ENCODE results near the gene SOX11.
A peak's percentile ranks its signal among the peaks of the same experiment; 100 is the strongest.

Gene SOX11

GRCh38 chr2:5696404-5696944, 4.3 kb downstream of the SOX11 start:
- DNase-seq, result peak in 1 of 3 donors; percentile 39
- WGBS (ENCODE audit: insufficient coverage), result under 1% methylated on average over 56 of the region's 65 CpGs
- no peak overlapping the region for H3K27ac ChIP-seq (ENCODE audit: insufficient read depth in 1 of 2, low read depth in 1 of 2, low read length in 2 of 2, poor library complexity in 1 of 2, severe bottlenecking in 2 of 2)
- H3K4me3 ChIP-seq (ENCODE audit: control insufficient read depth in 1 of 7, extremely low read depth in 1 of 7, insufficient read depth in 4 of 7, low read depth in 2 of 7, low read length in 6 of 7), result peak overlapping the region in 4 of 7 experiments; percentile 28 to 58 (median 52)
- H3K9me3 ChIP-seq (ENCODE audit: control extremely low read depth in 1 of 5, control insufficient read depth in 4 of 5, insufficient read depth in 2 of 5, low read depth in 1 of 5, low read length in 4 of 5), result no peaks in the 10 kb centered on the region
- peaks cover 12 to 98% (median 33%) of the 10 kb centered on the region in 5 experiments for H3K27me3 ChIP-seq (replicated peaks in 2 of 5; ENCODE audit: control insufficient read depth in 4 of 5, insufficient read depth in 5 of 5, low read length in 4 of 5)
- POLR2A ChIA-PET, result interaction anchor here (0.6 kb wide), 1 partner anchor 1070 kb away, joined by 3 read pairs; no protein-coding TSS in a partner anchor
- CTCF ChIA-PET, result no interaction called here
- peaks cover 0 to 37% (median 26%) of the 10 kb centered on the region in 4 experiments for H3K4me1 ChIP-seq (ENCODE audit: control extremely low read depth in 1 of 4, control insufficient read depth in 4 of 4, insufficient read depth in 4 of 4, low read length in 3 of 4)
- H3K36me3 ChIP-seq (ENCODE audit: control insufficient read depth in 4 of 4, insufficient read depth in 4 of 4, low read length in 3 of 4), result no peaks in the 10 kb centered on the region

- DNase-seq, result peak in 1 of 3 donors; percentile 21
- POLR2A ChIA-PET, result no interaction called here
- Histone ChIP-seq H3K4me3 (ENCODE audit: control insufficient read depth in 1 of 7, extremely low read depth in 1 of 7, insufficient read depth in 4 of 7, low read depth in 2 of 7, low read length in 6 of 7) (peak overlapping the region in 3 of 7 experiments; percentile 50 to 58 (median 54)), H3K4me1 (ENCODE audit: control extremely low read depth in 1 of 4, control insufficient read depth in 4 of 4, insufficient read depth in 4 of 4, low read length in 3 of 4) (peaks cover 0 to 33% (median 24%) of the 10 kb centered on the region in 4 experiments), H3K27me3 (replicated peaks in 2 of 5; ENCODE audit: control insufficient read depth in 4 of 5, insufficient read depth in 5 of 5, low read length in 4 of 5) (peaks cover 11 to 98% (median 33%) of the 10 kb centered on the region in 5 experiments), H3K9me3 (ENCODE audit: control extremely low read depth in 1 of 5, control insufficient read depth in 4 of 5, insufficient read depth in 2 of 5, low read depth in 1 of 5, low read length in 4 of 5) (no peaks in the 10 kb centered on the region), H3K27ac (ENCODE audit: insufficient read depth in 1 of 2, low read depth in 1 of 2, low read length in 2 of 2, poor library complexity in 1 of 2, severe bottlenecking in 2 of 2) (no peak overlapping the region), H3K36me3 (ENCODE audit: control insufficient read depth in 4 of 4, insufficient read depth in 4 of 4, low read length in 3 of 4) (no peaks in the 10 kb centered on the region)
- WGBS (ENCODE audit: insufficient coverage), result under 1% methylated on average over 35 of the region's 49 CpGs
- CTCF ChIA-PET, result no interaction called here
Observed at GRCh38 chr2:5696945-5697521, 4.8 kb downstream of the SOX11 start.

- POLR2A ChIA-PET, result no interaction called here
- peaks cover 12 to 98% (median 33%) of the 10 kb centered on the region in 5 experiments for H3K27me3 ChIP-seq (replicated peaks in 2 of 5; ENCODE audit: control insufficient read depth in 4 of 5, insufficient read depth in 5 of 5, low read length in 4 of 5)
- 32% methylated on average over 6 of the region's 8 CpGs for WGBS (ENCODE audit: insufficient coverage)
Observed at GRCh38 chr2:5697562-5697961, 5.4 kb downstream of the SOX11 start.

GRCh38 chr2:5698134-5698533, 6.0 kb downstream of the SOX11 start:
- Histone ChIP-seq H3K9me3 (ENCODE audit: control extremely low read depth in 1 of 5, control insufficient read depth in 4 of 5, insufficient read depth in 2 of 5, low read depth in 1 of 5, low read length in 4 of 5) (no peaks in the 10 kb centered on the region), H3K36me3 (ENCODE audit: control insufficient read depth in 4 of 4, insufficient read depth in 4 of 4, low read length in 3 of 4) (no peaks in the 10 kb centered on the region), H3K4me3 (ENCODE audit: control insufficient read depth in 1 of 7, extremely low read depth in 1 of 7, insufficient read depth in 4 of 7, low read depth in 2 of 7, low read length in 6 of 7) (no peak overlapping the region), H3K4me1 (ENCODE audit: control extremely low read depth in 1 of 4, control insufficient read depth in 4 of 4, insufficient read depth in 4 of 4, low read length in 3 of 4) (peaks cover 0 to 26% (median 18%) of the 10 kb centered on the region in 4 experiments), H3K27me3 (replicated peaks in 2 of 5; ENCODE audit: control insufficient read depth in 4 of 5, insufficient read depth in 5 of 5, low read length in 4 of 5) (peaks cover 11 to 98% (median 34%) of the 10 kb centered on the region in 5 experiments), H3K27ac (ENCODE audit: insufficient read depth in 1 of 2, low read depth in 1 of 2, low read length in 2 of 2, poor library complexity in 1 of 2, severe bottlenecking in 2 of 2) (no peak overlapping the region)
- ChIA-PET POLR2A (no interaction called here), CTCF (no interaction called here)
- no peak for DNase-seq
- WGBS (ENCODE audit: insufficient coverage), result no CpG with 5 or more reads among the region's 4 CpGs

More at GRCh38 chr2:5697562-5697961, 5.4 kb downstream of the SOX11 start:
- no peaks in the 10 kb centered on the region for H3K9me3 ChIP-seq (ENCODE audit: control extremely low read depth in 1 of 5, control insufficient read depth in 4 of 5, insufficient read depth in 2 of 5, low read depth in 1 of 5, low read length in 4 of 5)
- no peak overlapping the region for H3K27ac ChIP-seq (ENCODE audit: insufficient read depth in 1 of 2, low read depth in 1 of 2, low read length in 2 of 2, poor library complexity in 1 of 2, severe bottlenecking in 2 of 2)
- peaks cover 0 to 32% (median 21%) of the 10 kb centered on the region in 4 experiments for H3K4me1 ChIP-seq (ENCODE audit: control extremely low read depth in 1 of 4, control insufficient read depth in 4 of 4, insufficient read depth in 4 of 4, low read length in 3 of 4)
- CTCF ChIA-PET, result no interaction called here
- H3K4me3 ChIP-seq (ENCODE audit: control insufficient read depth in 1 of 7, extremely low read depth in 1 of 7, insufficient read depth in 4 of 7, low read depth in 2 of 7, low read length in 6 of 7), result no peak overlapping the region
- DNase-seq, result no peak
- no peaks in the 10 kb centered on the region for H3K36me3 ChIP-seq (ENCODE audit: control insufficient read depth in 4 of 4, insufficient read depth in 4 of 4, low read length in 3 of 4)

GRCh38 chr2:5699963-5700362, 7.8 kb downstream of the SOX11 start:
- H3K36me3 ChIP-seq (ENCODE audit: control insufficient read depth in 4 of 4, insufficient read depth in 4 of 4, low read length in 3 of 4), result no peaks in the 10 kb centered on the region
- H3K27ac ChIP-seq (ENCODE audit: insufficient read depth in 1 of 2, low read depth in 1 of 2, low read length in 2 of 2, poor library complexity in 1 of 2, severe bottlenecking in 2 of 2), result no peak overlapping the region
- H3K27me3 ChIP-seq (replicated peaks in 2 of 5; ENCODE audit: control insufficient read depth in 4 of 5, insufficient read depth in 5 of 5, low read length in 4 of 5), result peaks cover 17 to 94% (median 31%) of the 10 kb centered on the region in 5 experiments
- CTCF ChIA-PET, result no interaction called here
- H3K4me1 ChIP-seq (ENCODE audit: control extremely low read depth in 1 of 4, control insufficient read depth in 4 of 4, insufficient read depth in 4 of 4, low read length in 3 of 4), result peaks cover 0 to 17% (median 14%) of the 10 kb centered on the region in 4 experiments
- H3K9me3 ChIP-seq (ENCODE audit: control extremely low read depth in 1 of 5, control insufficient read depth in 4 of 5, insufficient read depth in 2 of 5, low read depth in 1 of 5, low read length in 4 of 5), result no peaks in the 10 kb centered on the region
- DNase-seq, result no peak
- no peak overlapping the region for H3K4me3 ChIP-seq (ENCODE audit: control insufficient read depth in 1 of 7, extremely low read depth in 1 of 7, insufficient read depth in 4 of 7, low read depth in 2 of 7, low read length in 6 of 7)
- 100% methylated on average over 1 of the region's 4 CpGs for WGBS (ENCODE audit: insufficient coverage)
- POLR2A ChIA-PET, result no interaction called here

GRCh38 chr2:5700551-5700950, 8.4 kb downstream of the SOX11 start:
- Histone ChIP-seq H3K27ac (ENCODE audit: insufficient read depth in 1 of 2, low read depth in 1 of 2, low read length in 2 of 2, poor library complexity in 1 of 2, severe bottlenecking in 2 of 2) (no peak overlapping the region), H3K4me3 (ENCODE audit: control insufficient read depth in 1 of 7, extremely low read depth in 1 of 7, insufficient read depth in 4 of 7, low read depth in 2 of 7, low read length in 6 of 7) (no peak overlapping the region), H3K36me3 (ENCODE audit: control insufficient read depth in 4 of 4, insufficient read depth in 4 of 4, low read length in 3 of 4) (no peaks in the 10 kb centered on the region), H3K4me1 (ENCODE audit: control extremely low read depth in 1 of 4, control insufficient read depth in 4 of 4, insufficient read depth in 4 of 4, low read length in 3 of 4) (peaks cover 0 to 17% (median 13%) of the 10 kb centered on the region in 4 experiments), H3K27me3 (replicated peaks in 2 of 5; ENCODE audit: control insufficient read depth in 4 of 5, insufficient read depth in 5 of 5, low read length in 4 of 5) (peaks cover 16 to 94% (median 25%) of the 10 kb centered on the region in 5 experiments), H3K9me3 (ENCODE audit: control extremely low read depth in 1 of 5, control insufficient read depth in 4 of 5, insufficient read depth in 2 of 5, low read depth in 1 of 5, low read length in 4 of 5) (no peaks in the 10 kb centered on the region)
- POLR2A ChIA-PET, result no interaction called here
- CTCF ChIA-PET, result no interaction called here
- 81% methylated on average over 4 of the region's 5 CpGs for WGBS (ENCODE audit: insufficient coverage)
- DNase-seq, result no peak

GRCh38 chr2:5701266-5701665, 9.1 kb downstream of the SOX11 start:
- CTCF ChIA-PET, result no interaction called here
- H3K9me3 ChIP-seq (ENCODE audit: control extremely low read depth in 1 of 5, control insufficient read depth in 4 of 5, insufficient read depth in 2 of 5, low read depth in 1 of 5, low read length in 4 of 5), result no peaks in the 10 kb centered on the region
- peaks cover 0 to 10% (median 8%) of the 10 kb centered on the region in 4 experiments for H3K4me1 ChIP-seq (ENCODE audit: control extremely low read depth in 1 of 4, control insufficient read depth in 4 of 4, insufficient read depth in 4 of 4, low read length in 3 of 4)
- no peak overlapping the region for H3K4me3 ChIP-seq (ENCODE audit: control insufficient read depth in 1 of 7, extremely low read depth in 1 of 7, insufficient read depth in 4 of 7, low read depth in 2 of 7, low read length in 6 of 7)
- no peaks in the 10 kb centered on the region for H3K36me3 ChIP-seq (ENCODE audit: control insufficient read depth in 4 of 4, insufficient read depth in 4 of 4, low read length in 3 of 4)
- POLR2A ChIA-PET, result no interaction called here
- DNase-seq, result no peak
- no CpG with 5 or more reads among the region's 3 CpGs for WGBS (ENCODE audit: insufficient coverage)
- H3K27ac ChIP-seq (ENCODE audit: insufficient read depth in 1 of 2, low read depth in 1 of 2, low read length in 2 of 2, poor library complexity in 1 of 2, severe bottlenecking in 2 of 2), result no peak overlapping the region
- H3K27me3 ChIP-seq (replicated peaks in 2 of 5; ENCODE audit: control insufficient read depth in 4 of 5, insufficient read depth in 5 of 5, low read length in 4 of 5), result peaks cover 14 to 89% (median 24%) of the 10 kb centered on the region in 5 experiments

Data from common myeloid progenitor, CD34-positive (primary cell).